Endodermal cell (in vitro differentiated cells): Measurements from ENCODE around the gene TAF1D. TPM values are rescaled to one million over a fixed set of nuclear protein-coding genes. Genes with fewer than 3 reads are reported as not detected.

Source experiments
- DNase-seq: peaks from one replicate; pipeline ENCODE4 v3.0.0-alpha.2; 2017
- H3K27ac ChIP-seq: 2 replicates; pipeline ENCODE4 v1.5.1; 2013; ENCODE audit warnings: mild to moderate bottlenecking, low read depth, low read length, moderate library complexity
- H3K27me3 ChIP-seq: 2 replicates; pipeline ENCODE4 v1.6.1; 2013; ENCODE audit warnings: mild to moderate bottlenecking, low read length, moderate library complexity; ENCODE audit not compliant: insufficient read depth, control insufficient read depth, poor library complexity, severe bottlenecking
- H3K36me3 ChIP-seq: 2 replicates; pipeline ENCODE4 v1.7.0; 2013; ENCODE audit warnings: mild to moderate bottlenecking, low read length, moderate library complexity; ENCODE audit not compliant: control insufficient read depth, insufficient read depth
- H3K4me1 ChIP-seq: one replicate; pipeline ENCODE4 v1.7.0; 2013; ENCODE audit warnings: low read length; ENCODE audit not compliant: control insufficient read depth, insufficient read depth
- H3K4me3 ChIP-seq: 2 replicates; pipeline ENCODE4 v1.5.1; 2013; ENCODE audit warnings: mild to moderate bottlenecking, low read length, moderate library complexity
- H3K9ac ChIP-seq: 2 replicates; pipeline ENCODE4 v1.6.1; 2013; ENCODE audit warnings: mild to moderate bottlenecking, low read length, moderate library complexity; ENCODE audit not compliant: poor library complexity, severe bottlenecking; ENCODE audit errors: extremely low read depth
- H3K9me3 ChIP-seq: 2 replicates; pipeline ENCODE4 v1.6.1; 2013; ENCODE audit warnings: mild to moderate bottlenecking, low read length, moderate library complexity; ENCODE audit not compliant: control insufficient read depth
- H3K27ac Mint-ChIP-seq: 2 replicates; pipeline ENCODE4 v1.8.0; 2020; ENCODE audit warnings: mixed read lengths
- H3K27me3 Mint-ChIP-seq: 2 replicates; pipeline ENCODE4 v1.8.0; 2021; ENCODE audit warnings: mild to moderate bottlenecking, mixed read lengths; ENCODE audit not compliant: insufficient read depth
- H3K36me3 Mint-ChIP-seq: 2 replicates; pipeline ENCODE4 v1.8.0; 2020; ENCODE audit warnings: low read depth, mixed read lengths
- H3K4me1 Mint-ChIP-seq: 2 replicates; pipeline ENCODE4 v1.8.0; 2020; ENCODE audit warnings: mixed read lengths
- H3K4me3 Mint-ChIP-seq: 2 replicates; pipeline ENCODE4 v1.8.0; 2020; ENCODE audit warnings: mild to moderate bottlenecking, moderate library complexity, mixed read lengths
- H3K9me3 Mint-ChIP-seq: 2 replicates; pipeline ENCODE4 v1.8.0; 2020; ENCODE audit warnings: mild to moderate bottlenecking, mixed read lengths
- WGBS, 2 experiments: methylation state at CpG; one replicate each; pipeline versions ENCODE4 v1.1.5 to v1.1.7; 2013; ENCODE audit warnings: missing lambda C conversion rate in 2 of 2, mixed read lengths in 1 of 2; ENCODE audit not compliant: insufficient coverage in 1 of 2, insufficient read length in 1 of 2; 5-methylcytosine and 5-hydroxymethylcytosine counted together
- long read RNA-seq, 4 experiments: library from polyadenylated mRNA in 2 of 4; library from RNA in 1 of 4; library from capped mRNA in 1 of 4; stranded (forward) in 3 of 4; unstranded in 1 of 4; transcript quantifications; one replicate each; pipeline ENCODE4 v2.0.0, GENCODE V29; 2020 to 2021; ENCODE audit warnings: inconsistent platforms in 1 of 4
- polyA plus RNA-seq, 2 experiments: library from polyadenylated mRNA; stranded (reverse); fragments of 50-300 nt; gene quantifications; one replicate each; pipeline ENCODE4 v1.2.3, GENCODE V29; 2013
- total RNA-seq, 2 donors: library from RNA; stranded (reverse); fragmentation: NEBNext Ultra II Directional in 1 of 2; extraction: Animal tissue kit (Norgen Biotek cat#: 25700) in 1 of 2; gene quantifications; 2 replicates in 1 of 2; 3 replicates in 1 of 2; pipeline ENCODE4 v1.2.1, GENCODE V29; 2021
- TF ChIP-seq, protein P1 (sequence below): fragments of 200-600 bp; sonication (generic); conservative IDR thresholded peaks from 2 replicates; pipeline ENCODE4 v1.5.0; 2021; ENCODE audit warnings: antibody characterized with exemption, mild to moderate bottlenecking

TAF1D gene, protein sequence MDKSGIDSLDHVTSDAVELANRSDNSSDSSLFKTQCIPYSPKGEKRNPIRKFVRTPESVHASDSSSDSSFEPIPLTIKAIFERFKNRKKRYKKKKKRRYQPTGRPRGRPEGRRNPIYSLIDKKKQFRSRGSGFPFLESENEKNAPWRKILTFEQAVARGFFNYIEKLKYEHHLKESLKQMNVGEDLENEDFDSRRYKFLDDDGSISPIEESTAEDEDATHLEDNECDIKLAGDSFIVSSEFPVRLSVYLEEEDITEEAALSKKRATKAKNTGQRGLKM
- 100 to 1,000 TPM; 195 to 231 TPM for total RNA-seq
- polyA plus RNA-seq (2013, experiment 1 of 2), result 238 TPM
- polyA plus RNA-seq (2013, experiment 2 of 2), result 234 TPM
- long read RNA-seq, experiment 1, transcript TAF1D-203 (6 exons, 2,082 nt), result major isoform, 12 of 62 reads
- long read RNA-seq, experiment 1, partial matches to known transcripts, result 14 of 62 reads
- long read RNA-seq, experiment 1, other reads (novel, unspliced or antisense), result 36 of 62 reads
- long read RNA-seq, experiment 2, full-length matches to known transcripts, result 15 of 65 reads
- long read RNA-seq, experiment 2, partial matches to known transcripts, result 13 of 65 reads
- long read RNA-seq, experiment 2, other reads (novel, unspliced or antisense), result 37 of 65 reads
- long read RNA-seq, experiment 3, partial matches to known transcripts, result 14 of 37 reads
- long read RNA-seq, experiment 3, other reads (novel, unspliced or antisense), result 17 of 37 reads
- long read RNA-seq, experiment 4, transcript TAF1D-203 (6 exons, 2,082 nt), result major isoform, 40 of 149 reads
- long read RNA-seq, experiment 4, partial matches to known transcripts, result 6 of 149 reads
- long read RNA-seq, experiment 4, other reads (novel, unspliced or antisense), result 99 of 149 reads

DNA sequence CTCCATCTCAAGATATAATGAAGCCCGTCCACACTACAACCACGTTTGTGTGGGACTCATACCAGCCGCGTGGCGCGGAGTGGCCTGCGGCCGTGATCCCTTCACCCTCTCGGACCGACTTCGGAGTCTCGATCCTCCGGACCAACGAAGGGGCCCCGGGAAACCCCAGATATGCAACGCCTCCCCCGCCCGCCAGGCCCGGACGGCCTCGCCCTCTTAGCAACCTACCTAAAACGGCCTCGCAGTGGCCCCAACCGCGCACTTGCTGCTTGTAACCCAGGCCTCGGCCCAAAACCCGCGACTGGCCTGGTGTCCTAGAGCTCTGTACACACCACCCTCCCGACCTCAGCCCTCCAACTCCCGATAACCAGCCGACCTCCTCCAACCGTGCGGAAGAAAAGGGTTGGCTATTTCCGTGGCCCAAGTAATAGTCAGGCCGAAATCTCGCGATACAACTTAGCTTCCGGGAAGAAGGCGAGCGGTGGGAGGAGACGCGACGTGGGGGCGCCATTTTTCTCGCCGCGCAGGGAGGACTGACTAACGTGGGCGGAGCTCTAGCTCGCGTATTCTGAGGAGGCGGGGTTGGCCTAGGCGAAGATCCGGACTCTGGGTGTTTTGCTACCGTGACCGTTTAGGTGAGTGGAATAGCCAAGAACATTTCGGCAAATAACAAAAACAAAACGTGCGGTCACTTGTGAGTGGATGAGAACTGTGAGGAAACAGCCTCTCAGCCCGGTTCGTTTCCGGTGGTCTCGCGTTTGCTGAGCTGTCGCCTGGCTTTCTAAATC is at the start of gene TAF1D, which contains the start of gene C11orf54:
TSS of gene TAF1D (minus strand) at position 402 of the 788 bp plus-strand sequence. CDS start 2,191 bp downstream, outside the sequence.
TSS of gene C11orf54 (plus strand) at position 579 of the 788 bp plus-strand sequence. CDS start 5,722 bp downstream, outside the sequence.
- Histone ChIP-seq H3K27me3 (no peaks in the 10 kb centered on the region), H3K27ac (peak within 1 kb of the TSS; percentile 85), H3K9me3 (no peaks in the 10 kb centered on the region), H3K9ac (peak within 1 kb of the TSS; percentile 99), H3K4me3 (peak within 1 kb of the TSS; percentile 87), H3K36me3 (peaks cover 42% of the 10 kb centered on the region), H3K4me1 (peaks cover 11% of the 10 kb centered on the region)
- 0% methylated on average over 26 to 65 of the region's 65 CpGs for WGBS, 2 experiments
- H3K27me3 Mint-ChIP-seq, result no peaks in the 10 kb centered on the region
- DNase-seq, result peak; percentile 99
- H3K4me1 Mint-ChIP-seq, result peaks cover 43% of the 10 kb centered on the region
- H3K4me3 Mint-ChIP-seq, result peak within 1 kb of the TSS; percentile 99
- no peaks in the 10 kb centered on the region for H3K9me3 Mint-ChIP-seq
- TF ChIP-seq, protein P1, sequence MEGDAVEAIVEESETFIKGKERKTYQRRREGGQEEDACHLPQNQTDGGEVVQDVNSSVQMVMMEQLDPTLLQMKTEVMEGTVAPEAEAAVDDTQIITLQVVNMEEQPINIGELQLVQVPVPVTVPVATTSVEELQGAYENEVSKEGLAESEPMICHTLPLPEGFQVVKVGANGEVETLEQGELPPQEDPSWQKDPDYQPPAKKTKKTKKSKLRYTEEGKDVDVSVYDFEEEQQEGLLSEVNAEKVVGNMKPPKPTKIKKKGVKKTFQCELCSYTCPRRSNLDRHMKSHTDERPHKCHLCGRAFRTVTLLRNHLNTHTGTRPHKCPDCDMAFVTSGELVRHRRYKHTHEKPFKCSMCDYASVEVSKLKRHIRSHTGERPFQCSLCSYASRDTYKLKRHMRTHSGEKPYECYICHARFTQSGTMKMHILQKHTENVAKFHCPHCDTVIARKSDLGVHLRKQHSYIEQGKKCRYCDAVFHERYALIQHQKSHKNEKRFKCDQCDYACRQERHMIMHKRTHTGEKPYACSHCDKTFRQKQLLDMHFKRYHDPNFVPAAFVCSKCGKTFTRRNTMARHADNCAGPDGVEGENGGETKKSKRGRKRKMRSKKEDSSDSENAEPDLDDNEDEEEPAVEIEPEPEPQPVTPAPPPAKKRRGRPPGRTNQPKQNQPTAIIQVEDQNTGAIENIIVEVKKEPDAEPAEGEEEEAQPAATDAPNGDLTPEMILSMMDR, result no peak
- H3K36me3 Mint-ChIP-seq, result peaks cover 42% of the 10 kb centered on the region
- H3K27ac Mint-ChIP-seq, result peak within 1 kb of the TSS; percentile 100

DNA sequence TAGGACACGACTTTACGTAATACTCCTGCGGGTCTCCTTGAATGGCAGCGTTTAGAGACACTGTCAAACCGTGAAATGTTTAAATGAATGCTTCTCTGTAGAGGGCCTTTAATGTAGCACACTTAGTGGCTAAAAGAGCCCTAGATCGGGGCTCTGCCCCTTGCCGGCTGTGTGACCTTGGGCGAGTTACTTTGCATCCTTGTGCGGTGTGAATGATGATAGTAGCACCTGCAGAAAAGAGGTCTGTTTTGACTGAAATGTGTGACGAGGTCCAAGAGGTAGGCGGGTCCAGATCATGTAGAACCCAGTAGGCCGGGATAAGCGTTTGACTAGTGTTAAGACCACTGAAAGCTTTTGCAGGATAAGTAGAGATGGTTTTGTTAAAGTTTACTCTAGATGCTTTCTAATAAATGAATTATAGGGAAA is 43.7 kb upstream of the TAF1D start:
- Histone ChIP-seq H3K4me1 (no peaks in the 10 kb centered on the region), H3K27ac (peak overlapping the region; percentile 99), H3K27me3 (no peaks in the 10 kb centered on the region), H3K4me3 (peak overlapping the region; percentile 97), H3K9me3 (no peaks in the 10 kb centered on the region), H3K36me3 (peaks cover 42% of the 10 kb centered on the region), H3K9ac (peak overlapping the region; percentile 96)
- Mint-ChIP-seq H3K27ac (peak overlapping the region; percentile 94), H3K27me3 (no peaks in the 10 kb centered on the region), H3K4me3 (peak overlapping the region; percentile 87), H3K9me3 (no peaks in the 10 kb centered on the region), H3K36me3 (peaks cover 35% of the 10 kb centered on the region), H3K4me1 (peaks cover 20% of the 10 kb centered on the region)
- no peak for DNase-seq
- WGBS, 2 experiments, result 0% methylated on average over 11 to 13 of the region's 13 CpGs
- TF ChIP-seq, protein P1, result no peak
